Endometrial microvascular endothelial cells (primary cell): ENCODE measurements around the gene TELO2. TPM values are rescaled to one million over a fixed set of nuclear protein-coding genes. Genes with fewer than 3 reads are reported as not detected.

Source experiments
- in situ Hi-C: cut with HindIII; loops from 2 replicates; pipeline ENCODE4 v1.10.0; 2017; ENCODE audit warnings: low sequenced_read_pairs, low pct_unique_long_range_greater_than_20kb; ENCODE audit errors: inconsistent ontology term
- total RNA-seq: library from RNA; depleted of rRNA; stranded (reverse); fragments of >200 nt; gene quantifications from one replicate; pipeline ENCODE4 v1.2.3, GENCODE V29; 2015; ENCODE audit errors: inconsistent ontology term

The TELO2 gene
- total RNA-seq, 1 donor from 2014 or later: 21.8 TPM

- in situ Hi-C loops: no loop called here
Measured at GRCh38 chr16:1527836-1528811, 35.0 kb downstream of the TELO2 start.

- in situ Hi-C loops: no loop called here
Measured at GRCh38 chr16:1528921-1529537, 35.9 kb downstream of the TELO2 start.

- in situ Hi-C loops: no loop called here
Measured at GRCh38 chr16:1530349-1530882, 37.3 kb downstream of the TELO2 start.

- in situ Hi-C loops: no loop called here
Measured at GRCh38 chr16:1530883-1531637, 37.9 kb downstream of the TELO2 start.

- in situ Hi-C loops: no loop called here
Measured at GRCh38 chr16:1531638-1531910, 38.4 kb downstream of the TELO2 start.

GRCh38 chr16:1532081-1532760, 39.1 kb downstream of the TELO2 start:
- in situ Hi-C loops: no loop called here

GRCh38 chr16:1532771-1533170, 39.6 kb downstream of the TELO2 start:
- in situ Hi-C loops: no loop called here

GRCh38 chr16:1533443-1533951, 40.3 kb downstream of the TELO2 start, which contains the start of gene TMEM204:
Gene TMEM204 (plus strand): TSS chr16:1533666. CDS start chr16:1534276, 610 bp downstream.
- in situ Hi-C loops: no loop called here

GRCh38 chr16:1534021-1535020, 41.2 kb downstream of the TELO2 start:
- in situ Hi-C loops: no loop called here

GRCh38 chr16:1535391-1536291, 42.5 kb downstream of the TELO2 start:
- in situ Hi-C loops: no loop called here

- in situ Hi-C loops: no loop called here
Measured at GRCh38 chr16:1536601-1537000, 43.4 kb downstream of the TELO2 start.

- in situ Hi-C loops: no loop called here
Measured at GRCh38 chr16:1537138-1537577, 44.0 kb downstream of the TELO2 start.

- in situ Hi-C loops: no loop called here
Measured at GRCh38 chr16:1537763-1538289, 44.7 kb downstream of the TELO2 start.

- in situ Hi-C loops: no loop called here
Measured at GRCh38 chr16:1538804-1539520, 45.8 kb downstream of the TELO2 start.

GRCh38 chr16:1539720-1540555, 46.8 kb downstream of the TELO2 start:
- in situ Hi-C loops: no loop called here
